ENCODE measurements around the gene G6PC3.
"Not testable (repeated sequence)": the region's sequence is repeated elsewhere in the genome, so short reads cannot be mapped to it uniquely, and the experiment has no call there.

The G6PC3 gene

GRCh38 chr17:44070455-44071197 lies at the start of gene G6PC3:
Gene G6PC3, plus strand, starts transcription at chr17:44070735. Its CDS starts 231 bp downstream, at chr17:44070966.
- Histone ChIP-seq H3K27ac (peak within 1 kb of the TSS; percentile 83), H3K27me3 (ENCODE audit: control insufficient read depth, insufficient read depth, low read length) (no peaks in the 10 kb centered on the region), H3K79me2 (peaks cover 38% of the 10 kb centered on the region), H2AFZ (peak within 1 kb of the TSS; percentile 78), H3K4me2 (ENCODE audit: low read length) (peak within 1 kb of the TSS; percentile 97), H3K9me3 (ENCODE audit: control insufficient read depth, low read length) (no peaks in the 10 kb centered on the region), H3K4me1 (peaks cover 13% of the 10 kb centered on the region), H3K36me3 (ENCODE audit: control insufficient read depth, insufficient read depth, low read length) (no peaks in the 10 kb centered on the region), H3K9ac (peak within 1 kb of the TSS; percentile 8), H3K4me3 (ENCODE audit: low read depth, low read length) (peak within 1 kb of the TSS; percentile 81)
- TF ChIP-seq CTCF (IDR thresholded peaks at IDR 0.05), result no peak

- not testable (repeated sequence) for H2AFZ ChIP-seq
Observed at GRCh38 chr17:44021227-44021626, 49.3 kb upstream of the G6PC3 start.

GRCh38 chr17:44022246-44022645 lies 48.3 kb upstream of the G6PC3 start:
- Histone ChIP-seq H3K27ac (no peak overlapping the region), H3K4me2 (ENCODE audit: low read length) (no peak overlapping the region), H3K9ac (no peak overlapping the region), H3K9me3 (ENCODE audit: control insufficient read depth, low read length) (no peaks in the 10 kb centered on the region), H3K36me3 (ENCODE audit: control insufficient read depth, insufficient read depth, low read length) (no peaks in the 10 kb centered on the region), H2AFZ (no peak overlapping the region), H3K27me3 (ENCODE audit: control insufficient read depth, insufficient read depth, low read length) (no peaks in the 10 kb centered on the region), H3K79me2 (no peaks in the 10 kb centered on the region), H3K4me1 (peaks cover 8% of the 10 kb centered on the region), H3K4me3 (ENCODE audit: low read depth, low read length) (no peak overlapping the region)
- TF ChIP-seq CTCF (IDR thresholded peaks at IDR 0.05), result no peak

More at GRCh38 chr17:44021227-44021626, 49.3 kb upstream of the G6PC3 start:
- H3K9me3 ChIP-seq (ENCODE audit: control insufficient read depth, low read length); H3K9ac ChIP-seq; H3K4me1 ChIP-seq; H3K4me2 ChIP-seq (ENCODE audit: low read length); H3K79me2 ChIP-seq; H3K27ac ChIP-seq; H3K36me3 ChIP-seq (ENCODE audit: control insufficient read depth, insufficient read depth, low read length); H3K27me3 ChIP-seq (ENCODE audit: control insufficient read depth, insufficient read depth, low read length); H3K4me3 ChIP-seq (ENCODE audit: low read depth, low read length): not testable (repeated sequence)

- Histone ChIP-seq H2AFZ (no peak overlapping the region), H3K36me3 (ENCODE audit: control insufficient read depth, insufficient read depth, low read length) (no peaks in the 10 kb centered on the region), H3K27me3 (ENCODE audit: control insufficient read depth, insufficient read depth, low read length) (no peaks in the 10 kb centered on the region), H3K27ac (no peak overlapping the region), H3K4me1 (peaks cover 8% of the 10 kb centered on the region), H3K4me3 (ENCODE audit: low read depth, low read length) (no peak overlapping the region), H3K4me2 (ENCODE audit: low read length) (no peak overlapping the region), H3K9ac (no peak overlapping the region), H3K79me2 (no peaks in the 10 kb centered on the region), H3K9me3 (ENCODE audit: control insufficient read depth, low read length) (no peaks in the 10 kb centered on the region)
- TF ChIP-seq CTCF (IDR thresholded peaks at IDR 0.05), result no peak
Observed at GRCh38 chr17:44023545-44024270, 46.8 kb upstream of the G6PC3 start.

- Histone ChIP-seq H2AFZ (no peak overlapping the region), H3K9ac (no peak overlapping the region), H3K4me2 (ENCODE audit: low read length) (no peak overlapping the region), H3K9me3 (ENCODE audit: control insufficient read depth, low read length) (no peaks in the 10 kb centered on the region), H3K4me1 (peaks cover 8% of the 10 kb centered on the region), H3K36me3 (ENCODE audit: control insufficient read depth, insufficient read depth, low read length) (no peaks in the 10 kb centered on the region), H3K27ac (no peak overlapping the region), H3K27me3 (ENCODE audit: control insufficient read depth, insufficient read depth, low read length) (no peaks in the 10 kb centered on the region), H3K4me3 (ENCODE audit: low read depth, low read length) (no peak overlapping the region), H3K79me2 (no peaks in the 10 kb centered on the region)
- TF ChIP-seq CTCF (IDR thresholded peaks at IDR 0.05), result no peak
Observed at GRCh38 chr17:44024271-44024663, 46.3 kb upstream of the G6PC3 start.
